ENCODE data around the gene TAS1R1.

Gene TAS1R1

DNA sequence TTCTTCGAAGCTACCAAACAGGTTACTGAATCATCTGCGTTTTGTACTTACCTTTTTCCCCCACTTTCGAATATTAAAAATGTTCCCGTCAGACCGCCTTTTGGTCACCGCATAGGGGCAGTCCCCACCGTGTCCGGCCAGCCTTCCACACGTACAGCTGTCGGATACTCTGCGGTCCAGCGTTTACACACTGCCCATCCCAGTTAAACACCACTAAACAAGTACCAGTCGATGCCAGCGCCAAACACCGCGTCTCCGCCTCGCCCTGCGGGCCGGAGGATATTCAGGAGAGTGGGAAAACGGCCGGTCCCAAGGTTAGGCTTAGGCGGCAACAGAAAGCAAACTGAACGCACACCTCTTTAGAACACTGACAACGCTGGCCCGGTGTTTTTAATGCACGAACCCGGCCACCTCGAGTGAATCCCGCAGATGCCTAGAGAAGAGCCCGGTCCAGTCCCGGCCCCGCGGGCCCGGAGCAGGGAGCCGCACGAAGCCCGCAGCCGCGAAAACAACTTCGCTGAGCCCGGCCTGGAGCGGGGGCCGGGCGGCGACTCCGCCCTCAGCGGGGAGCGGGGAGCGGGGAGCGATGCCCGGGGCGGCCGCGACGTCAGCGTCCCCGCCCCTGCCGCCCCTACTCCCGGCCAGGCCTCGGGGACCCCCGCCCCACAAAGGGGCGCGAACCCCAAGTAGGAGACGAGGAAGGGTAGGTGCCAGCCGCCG is 57.7 kb downstream of the TAS1R1 start:
- TF ChIP-seq TAF1 (IDR thresholded peaks at IDR 0.05; ENCODE audit: borderline replicate concordance, insufficient read depth, low read length): no peak
- no peak for TF ChIP-seq POLR2AphosphoS5 (IDR thresholded peaks at IDR 0.05; ENCODE audit: low read depth, low read length)
- TF ChIP-seq, protein P1, sequence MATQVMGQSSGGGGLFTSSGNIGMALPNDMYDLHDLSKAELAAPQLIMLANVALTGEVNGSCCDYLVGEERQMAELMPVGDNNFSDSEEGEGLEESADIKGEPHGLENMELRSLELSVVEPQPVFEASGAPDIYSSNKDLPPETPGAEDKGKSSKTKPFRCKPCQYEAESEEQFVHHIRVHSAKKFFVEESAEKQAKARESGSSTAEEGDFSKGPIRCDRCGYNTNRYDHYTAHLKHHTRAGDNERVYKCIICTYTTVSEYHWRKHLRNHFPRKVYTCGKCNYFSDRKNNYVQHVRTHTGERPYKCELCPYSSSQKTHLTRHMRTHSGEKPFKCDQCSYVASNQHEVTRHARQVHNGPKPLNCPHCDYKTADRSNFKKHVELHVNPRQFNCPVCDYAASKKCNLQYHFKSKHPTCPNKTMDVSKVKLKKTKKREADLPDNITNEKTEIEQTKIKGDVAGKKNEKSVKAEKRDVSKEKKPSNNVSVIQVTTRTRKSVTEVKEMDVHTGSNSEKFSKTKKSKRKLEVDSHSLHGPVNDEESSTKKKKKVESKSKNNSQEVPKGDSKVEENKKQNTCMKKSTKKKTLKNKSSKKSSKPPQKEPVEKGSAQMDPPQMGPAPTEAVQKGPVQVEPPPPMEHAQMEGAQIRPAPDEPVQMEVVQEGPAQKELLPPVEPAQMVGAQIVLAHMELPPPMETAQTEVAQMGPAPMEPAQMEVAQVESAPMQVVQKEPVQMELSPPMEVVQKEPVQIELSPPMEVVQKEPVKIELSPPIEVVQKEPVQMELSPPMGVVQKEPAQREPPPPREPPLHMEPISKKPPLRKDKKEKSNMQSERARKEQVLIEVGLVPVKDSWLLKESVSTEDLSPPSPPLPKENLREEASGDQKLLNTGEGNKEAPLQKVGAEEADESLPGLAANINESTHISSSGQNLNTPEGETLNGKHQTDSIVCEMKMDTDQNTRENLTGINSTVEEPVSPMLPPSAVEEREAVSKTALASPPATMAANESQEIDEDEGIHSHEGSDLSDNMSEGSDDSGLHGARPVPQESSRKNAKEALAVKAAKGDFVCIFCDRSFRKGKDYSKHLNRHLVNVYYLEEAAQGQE (IDR thresholded peaks at IDR 0.05; ENCODE audit: insufficient read depth in 1 of 2, low read depth in 2 of 2, low read length in 2 of 2): no peak
- no peak for TF ChIP-seq FOXP2 (optimal IDR thresholded peaks at IDR 0.05; ENCODE audit: borderline replicate concordance, extremely low read depth, extremely low read length, insufficient read depth)
- no peak for TF ChIP-seq SIN3A (IDR thresholded peaks at IDR 0.05; ENCODE audit: borderline replicate concordance, insufficient read depth, low read length)

DNA sequence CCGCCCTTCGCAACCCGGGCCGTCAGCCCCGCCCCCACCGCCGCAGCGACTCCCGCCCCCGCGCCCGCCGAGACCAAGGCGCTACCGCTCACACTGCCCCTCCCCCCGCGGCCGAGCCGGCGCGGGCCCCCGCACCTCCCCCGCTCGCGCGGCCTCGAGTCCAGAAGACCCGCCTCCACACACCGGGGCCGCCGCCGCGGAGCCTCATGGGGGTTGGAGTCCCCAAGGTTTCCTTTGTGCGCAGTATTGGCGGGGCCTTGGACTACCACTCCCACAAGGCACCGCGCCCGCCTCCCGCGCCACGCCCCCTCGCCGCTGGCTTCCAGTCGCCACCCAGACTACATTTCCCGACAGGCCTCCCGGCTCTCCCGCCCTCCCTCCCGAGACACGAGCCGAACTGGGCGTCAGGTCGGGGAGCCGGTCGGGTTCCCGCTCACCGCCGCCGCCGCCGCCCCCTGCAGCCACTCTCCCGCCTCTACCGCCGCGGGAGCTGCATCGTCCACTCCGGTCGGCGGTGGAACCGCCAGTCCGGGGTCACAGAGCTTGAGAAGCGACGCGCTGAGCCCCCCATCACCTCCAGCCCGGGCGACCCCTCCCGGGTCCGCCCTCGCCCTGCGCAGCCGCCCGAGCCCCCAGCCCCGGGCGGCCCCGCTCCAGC is 58.4 kb downstream of the TAS1R1 start, which contains the start of gene PHF13:
TSS of gene PHF13 (plus strand) at position 371 of the 658 bp plus-strand sequence. CDS start 336 bp downstream, outside the sequence.
- TF ChIP-seq SIN3A (IDR thresholded peaks at IDR 0.05; ENCODE audit: borderline replicate concordance, insufficient read depth, low read length) (0 out of 2 replicates have a peak, but pooled peaks have one; percentile 40), FOXP2 (optimal IDR thresholded peaks at IDR 0.05; ENCODE audit: borderline replicate concordance, extremely low read depth, extremely low read length, insufficient read depth) (peak; percentile 21)
- TF ChIP-seq, protein P1 (IDR thresholded peaks at IDR 0.05; ENCODE audit: insufficient read depth in 1 of 2, low read depth in 2 of 2, low read length in 2 of 2): no peak

DNA sequence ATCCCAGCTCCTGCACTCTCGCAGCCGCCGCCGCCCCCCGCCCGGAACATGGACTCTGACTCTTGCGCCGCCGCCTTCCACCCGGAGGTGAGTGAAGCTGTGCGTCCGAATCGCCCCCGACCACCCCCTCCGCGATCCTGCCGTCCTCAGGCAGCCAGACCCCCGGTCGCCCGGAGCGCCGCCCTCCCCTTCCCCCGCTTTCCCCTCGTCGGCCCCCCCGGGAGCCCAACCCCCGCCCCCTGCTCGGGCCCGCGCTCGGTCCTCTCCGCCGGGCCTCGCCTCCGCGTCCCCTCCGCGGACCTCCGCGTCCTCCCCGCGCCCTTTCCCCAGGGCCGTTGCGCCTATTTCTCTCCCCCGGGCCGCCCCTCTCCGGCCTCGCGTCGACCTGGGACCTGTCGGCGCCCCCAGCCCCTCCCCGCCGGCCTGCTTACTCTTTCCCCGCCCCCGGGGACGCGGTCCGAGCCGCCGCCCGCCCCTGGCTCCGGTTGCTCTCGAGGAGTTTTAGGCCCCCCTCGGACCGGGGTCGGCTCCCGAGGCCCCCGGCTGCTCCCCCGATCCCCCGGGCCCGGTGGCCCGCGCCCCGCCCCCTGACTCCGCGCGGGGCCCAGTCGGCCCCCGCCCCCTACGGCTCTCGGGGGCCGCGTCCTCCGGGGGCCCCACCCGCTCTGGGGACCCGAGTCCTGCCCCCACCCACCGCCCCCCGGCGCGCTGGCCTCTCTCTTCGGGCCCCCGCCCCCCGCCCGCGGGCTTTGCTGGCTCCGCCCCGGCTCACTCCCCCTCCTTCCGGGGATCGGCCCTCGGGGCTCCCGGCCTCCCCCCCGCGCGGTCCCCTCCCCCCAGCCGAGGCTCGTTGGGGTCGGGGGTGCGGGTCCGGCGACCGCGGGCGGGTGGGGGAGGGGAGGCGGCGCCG is 59.2 kb downstream of the TAS1R1 start:
- TF ChIP-seq SIN3A (IDR thresholded peaks at IDR 0.05; ENCODE audit: borderline replicate concordance, insufficient read depth, low read length): no peak; the same call in 1 of the 2 replicates

DNA sequence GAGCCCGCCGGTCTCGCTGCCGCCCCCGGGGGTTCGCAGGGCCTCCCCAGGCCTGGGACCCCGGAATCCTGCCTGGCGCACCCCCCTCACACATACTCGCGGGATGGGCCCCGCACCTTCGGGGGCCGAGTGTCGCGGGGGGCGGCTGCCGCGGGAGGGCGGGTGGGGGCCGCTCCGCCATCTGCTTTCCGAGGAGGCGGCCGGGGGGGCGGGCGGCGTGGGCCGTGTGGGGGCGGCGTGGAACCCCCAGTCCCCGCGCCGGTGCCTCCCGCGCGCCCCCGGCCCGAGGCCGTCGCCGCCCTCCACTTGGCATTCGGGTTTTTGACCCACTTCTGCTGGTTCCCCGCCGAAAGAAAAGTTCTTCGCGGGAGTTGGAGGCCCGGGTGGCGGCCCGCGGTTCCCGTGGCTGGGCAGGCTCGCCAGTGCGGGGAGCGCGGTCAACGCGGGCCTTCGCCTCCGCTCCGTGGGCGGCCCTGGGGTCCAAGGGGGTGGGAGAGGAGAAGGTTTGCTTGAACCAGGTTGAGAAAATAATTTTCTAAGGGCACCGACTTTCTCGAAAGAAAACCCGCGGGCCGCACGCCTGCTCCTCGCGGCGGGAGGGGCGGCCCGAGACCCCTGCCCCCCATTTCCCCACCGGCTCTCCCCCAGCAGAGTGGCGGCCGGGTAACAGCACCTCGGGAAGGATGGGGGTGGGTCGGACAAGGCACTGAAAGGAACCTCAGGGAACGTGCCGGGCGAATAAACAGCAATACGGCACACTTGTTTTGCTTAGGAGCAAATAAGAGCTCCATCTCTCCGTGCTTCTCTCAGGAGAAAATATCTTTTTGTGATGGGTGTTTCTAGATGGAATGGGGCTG is 60.0 kb downstream of the TAS1R1 start:
- TF ChIP-seq FOXP2 (optimal IDR thresholded peaks at IDR 0.05; ENCODE audit: borderline replicate concordance, extremely low read depth, extremely low read length, insufficient read depth) (no peak), SIN3A (IDR thresholded peaks at IDR 0.05; ENCODE audit: borderline replicate concordance, insufficient read depth, low read length) (no peak), POLR2AphosphoS5 (IDR thresholded peaks at IDR 0.05; ENCODE audit: low read depth, low read length) (no peak), TAF1 (IDR thresholded peaks at IDR 0.05; ENCODE audit: borderline replicate concordance, insufficient read depth, low read length) (no peak)
- TF ChIP-seq, protein P1 (IDR thresholded peaks at IDR 0.05; ENCODE audit: insufficient read depth in 1 of 2, low read depth in 2 of 2, low read length in 2 of 2): no peak

DNA sequence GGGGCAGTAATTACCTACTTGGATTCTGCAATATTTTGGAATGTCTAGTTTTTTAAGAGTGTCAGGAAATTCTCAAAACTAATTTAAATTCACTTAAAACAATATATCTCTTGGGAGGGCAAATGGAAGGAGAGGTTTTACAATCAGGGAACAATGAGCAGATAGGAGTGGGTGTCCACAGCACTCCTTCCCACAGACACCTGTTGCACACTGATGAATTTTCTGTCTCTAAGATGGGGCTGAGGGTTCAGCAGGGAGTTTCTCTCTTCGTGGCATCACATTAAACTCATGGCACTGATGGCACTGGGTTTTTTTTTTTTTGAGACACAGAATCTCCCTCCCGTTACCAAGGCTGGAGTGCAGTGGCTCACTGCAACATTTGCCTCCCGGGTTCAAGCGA is 63.9 kb downstream of the TAS1R1 start:
- TF ChIP-seq FOXP2 (optimal IDR thresholded peaks at IDR 0.05; ENCODE audit: borderline replicate concordance, extremely low read depth, extremely low read length, insufficient read depth) (no peak), SIN3A (IDR thresholded peaks at IDR 0.05; ENCODE audit: borderline replicate concordance, insufficient read depth, low read length) (no peak), TAF1 (IDR thresholded peaks at IDR 0.05; ENCODE audit: borderline replicate concordance, insufficient read depth, low read length) (no peak), POLR2AphosphoS5 (IDR thresholded peaks at IDR 0.05; ENCODE audit: low read depth, low read length) (no peak)
- TF ChIP-seq, protein P1 (IDR thresholded peaks at IDR 0.05; ENCODE audit: insufficient read depth in 1 of 2, low read depth in 2 of 2, low read length in 2 of 2): no peak

All from PFSK-1 (cell line).